GM13977 (cell line): ENCODE results near the gene RNF225.

ENCODE experiments used
- DNase-seq: peaks from one replicate; pipeline ENCODE4 v3.0.0; 2012; ENCODE audit warnings: low spot score
- CTCF ChIP-seq: IDR thresholded peaks from 2 replicates; pipeline ENCODE4 v1.5.1; 2012; ENCODE audit warnings: mild to moderate bottlenecking, control low read depth; ENCODE audit not compliant: insufficient read depth; ENCODE audit errors: extremely low read depth, missing control alignments
- in situ Hi-C: fragments of 300-500 bp; cut with MboI; formaldehyde crosslinking; loops from one replicate; pipeline ENCODE4 v1.12.0; 2022; ENCODE audit warnings: low sequenced_read_pairs, low pct_unique_long_range_greater_than_20kb, mixed read lengths, inconsistent platforms; ENCODE audit not compliant: unreplicated experiment

The RNF225 gene

GRCh38 chr19:58350871-58351557, 44.4 kb upstream of the RNF225 start:
- no peak for TF ChIP-seq CTCF
- in situ Hi-C loops = no loop called here
- DNase-seq = no peak

- in situ Hi-C loops = no loop called here
- no peak for DNase-seq
- TF ChIP-seq CTCF = no peak
These were observed 43.9 kb upstream of the RNF225 start for GRCh38 chr19:58351558-58351878.

- TF ChIP-seq CTCF = no peak
- in situ Hi-C loops = no loop called here
- DNase-seq = no peak
These were observed 43.3 kb upstream of the RNF225 start for GRCh38 chr19:58351990-58352755.

GRCh38 chr19:58352760-58353671, 42.4 kb upstream of the RNF225 start, which contains the start of gene A1BG:
TSS of gene A1BG (minus strand) at chr19:58353492. CDS start at chr19:58353437, 55 bp downstream.
- TF ChIP-seq CTCF = no peak
- in situ Hi-C loops = no loop called here
- DNase-seq = no peak

- in situ Hi-C loops = no loop called here
- TF ChIP-seq CTCF = no peak
These were observed 41.6 kb upstream of the RNF225 start for GRCh38 chr19:58353717-58354477.

More at GRCh38 chr19:58353717-58354477, 41.6 kb upstream of the RNF225 start:
- DNase-seq = no peak
